ENCODE results near the gene FAM111A. TPM values are rescaled to one million over a fixed set of nuclear protein-coding genes. Genes with fewer than 3 reads are reported as not detected.
"Not testable (repeated sequence)": the region's sequence is repeated elsewhere in the genome, so short reads cannot be mapped to it uniquely, and the experiment has no call there.

The FAM111A gene, protein sequence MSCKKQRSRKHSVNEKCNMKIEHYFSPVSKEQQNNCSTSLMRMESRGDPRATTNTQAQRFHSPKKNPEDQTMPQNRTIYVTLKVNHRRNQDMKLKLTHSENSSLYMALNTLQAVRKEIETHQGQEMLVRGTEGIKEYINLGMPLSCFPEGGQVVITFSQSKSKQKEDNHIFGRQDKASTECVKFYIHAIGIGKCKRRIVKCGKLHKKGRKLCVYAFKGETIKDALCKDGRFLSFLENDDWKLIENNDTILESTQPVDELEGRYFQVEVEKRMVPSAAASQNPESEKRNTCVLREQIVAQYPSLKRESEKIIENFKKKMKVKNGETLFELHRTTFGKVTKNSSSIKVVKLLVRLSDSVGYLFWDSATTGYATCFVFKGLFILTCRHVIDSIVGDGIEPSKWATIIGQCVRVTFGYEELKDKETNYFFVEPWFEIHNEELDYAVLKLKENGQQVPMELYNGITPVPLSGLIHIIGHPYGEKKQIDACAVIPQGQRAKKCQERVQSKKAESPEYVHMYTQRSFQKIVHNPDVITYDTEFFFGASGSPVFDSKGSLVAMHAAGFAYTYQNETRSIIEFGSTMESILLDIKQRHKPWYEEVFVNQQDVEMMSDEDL
- total RNA-seq (10 to 100 TPM; 15.8 to 42.6 (median 32.2) TPM), polyA plus RNA-seq (10 to 100 TPM; 13.5 to 92.5 (median 30.7) TPM)
- long read RNA-seq, donor 1, full-length matches to known transcripts = 4 of 4 reads
- long read RNA-seq, donor 1, partial matches to known transcripts = 0 of 4 reads
- long read RNA-seq, donor 1, other reads (novel, unspliced or antisense) = 0 of 4 reads
- long read RNA-seq, donor 2, full-length matches to known transcripts = 3 of 3 reads
- long read RNA-seq, donor 2, partial matches to known transcripts = 0 of 3 reads
- long read RNA-seq, donor 2, other reads (novel, unspliced or antisense) = 0 of 3 reads
- long read RNA-seq, donor 3, partial matches to known transcripts = 0 of 1 reads
- long read RNA-seq, donor 3, other reads (novel, unspliced or antisense) = 0 of 1 reads
- long read RNA-seq, donor 4, partial matches to known transcripts = 0 of 10 reads
- long read RNA-seq, donor 4, other reads (novel, unspliced or antisense) = 10 of 10 reads
- long read RNA-seq, donor 5, partial matches to known transcripts = 2 of 12 reads
- long read RNA-seq, donor 5, other reads (novel, unspliced or antisense) = 10 of 12 reads
- long read RNA-seq, donor 6, partial matches to known transcripts = 2 of 11 reads
- long read RNA-seq, donor 6, other reads (novel, unspliced or antisense) = 9 of 11 reads
- long read RNA-seq, donor 7, partial matches to known transcripts = 0 of 2 reads
- long read RNA-seq, donor 7, other reads (novel, unspliced or antisense) = 0 of 2 reads
- long read RNA-seq, donor 8, full-length matches to known transcripts = 5 of 5 reads
- long read RNA-seq, donor 8, partial matches to known transcripts = 0 of 5 reads
- long read RNA-seq, donor 8, other reads (novel, unspliced or antisense) = 0 of 5 reads
- long read RNA-seq, donor 9, full-length matches to known transcripts = 5 of 5 reads
- long read RNA-seq, donor 9, partial matches to known transcripts = 0 of 5 reads
- long read RNA-seq, donor 9, other reads (novel, unspliced or antisense) = 0 of 5 reads
- long read RNA-seq, donor 10, partial matches to known transcripts = 0 of 2 reads
- long read RNA-seq, donor 10, other reads (novel, unspliced or antisense) = 0 of 2 reads

DNA sequence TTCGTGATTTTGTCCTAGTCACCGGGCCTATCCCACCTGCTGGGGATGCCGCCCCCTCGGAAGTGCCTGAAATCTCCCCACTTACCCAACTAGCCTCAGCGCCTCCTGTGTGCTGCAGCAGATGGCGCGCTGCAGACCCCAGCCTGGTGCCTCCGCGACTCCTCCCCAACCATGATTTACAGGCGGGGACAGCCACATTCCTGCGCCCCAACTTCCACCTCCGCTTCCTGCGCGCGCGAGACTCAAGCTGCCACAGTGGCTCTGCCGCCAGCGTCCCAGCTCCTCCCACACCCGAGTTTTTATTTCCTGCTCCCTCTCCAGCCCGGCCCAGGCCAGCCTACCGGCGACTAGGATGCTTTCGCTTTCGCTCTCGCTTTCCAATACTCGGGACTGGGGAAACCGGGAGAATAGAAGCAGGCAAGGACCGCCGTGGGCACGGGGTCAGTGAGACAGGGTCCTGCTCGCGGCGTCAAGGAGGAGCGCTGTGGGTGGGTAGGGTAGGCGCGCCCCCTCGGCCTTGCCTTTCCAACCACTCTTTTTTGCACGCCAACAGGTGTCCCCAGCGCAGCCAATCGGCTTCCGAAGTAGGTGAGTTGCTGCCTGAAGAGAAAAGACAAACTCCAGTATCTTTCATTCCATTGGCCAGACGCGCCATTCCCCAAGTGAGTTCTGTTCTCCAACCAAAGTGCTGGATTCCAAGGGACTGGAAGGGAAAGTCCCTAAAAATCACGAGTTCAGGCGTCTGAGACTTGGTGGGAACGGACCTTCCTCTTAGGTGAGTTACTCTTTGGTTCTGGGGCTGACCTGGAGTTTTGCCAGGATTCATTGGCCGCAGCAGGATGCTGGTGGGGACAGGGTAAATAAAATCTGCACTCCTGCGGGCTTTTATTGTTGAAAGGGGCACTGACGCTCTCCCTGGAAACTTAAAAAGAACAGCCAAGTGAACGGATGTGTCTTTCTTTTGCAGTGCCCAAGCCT is at the start of gene FAM111A:
Gene FAM111A (plus strand): TSS at position 327 of the 978 bp plus-strand sequence. CDS start 6,017 bp downstream, outside the sequence.
- peak within 1 kb of the TSS; percentile 80 to 97 (median 92) for H3K27ac ChIP-seq
- no peaks in the 10 kb centered on the region for H3K36me3 ChIP-seq (replicated peaks in 1 of 2)
- intact Hi-C loops (cut with DNase I) = no loop called here
- TF ChIP-seq POLR2A (IDR thresholded peaks at IDR 0.05) (peak in 1 of 2 donors; percentile 66), CTCF (IDR thresholded peaks at IDR 0.05) (peak in 1 of 6 experiments; percentile 22)
- no peaks in the 10 kb centered on the region for H3K27me3 ChIP-seq
- peaks cover 18 to 36% of the 10 kb centered on the region in 2 donors for H3K4me1 ChIP-seq (replicated peaks in 1 of 2)
- DNase-seq = peak; percentile 83 to 94 (median 92)
- WGBS, 4 donors = 0 to 1% (median 0%) methylated on average over 35 to 50 of the region's 50 CpGs
- H3K4me3 ChIP-seq = peak within 1 kb of the TSS; percentile 13 to 88 (median 60)
- no peaks in the 10 kb centered on the region for H3K9me3 ChIP-seq (replicated peaks in 1 of 3)

GRCh38 chr11:59093576-59093975 is 49.1 kb upstream of the FAM111A start:
- H3K4me1 ChIP-seq (replicated peaks in 1 of 2); H3K27me3 ChIP-seq; H3K36me3 ChIP-seq (replicated peaks in 1 of 2); H3K9me3 ChIP-seq (replicated peaks in 1 of 3); DNase-seq; intact Hi-C loops (cut with DNase I); H3K4me3 ChIP-seq; H3K27ac ChIP-seq: not testable (repeated sequence)

DNA sequence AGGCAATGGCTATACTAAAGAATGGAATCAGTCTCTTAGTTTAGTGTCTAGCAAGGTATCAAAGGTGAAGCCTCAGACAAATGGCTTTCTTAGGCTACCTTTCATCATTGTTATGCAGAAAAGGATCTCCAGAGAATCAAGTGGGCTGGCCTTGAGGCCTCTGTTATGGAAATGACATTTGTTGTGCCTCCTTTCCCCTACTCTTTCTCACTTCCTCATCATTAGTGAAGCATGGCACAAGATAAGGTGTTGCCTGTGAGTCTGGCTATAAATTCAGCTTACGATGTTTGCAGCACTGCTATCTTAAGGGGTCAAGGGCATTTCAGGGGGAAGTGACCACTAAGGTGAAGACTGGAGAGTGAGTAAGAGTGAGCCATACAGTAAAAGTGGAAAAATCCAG is 47.4 kb upstream of the FAM111A start:
- intact Hi-C loops (cut with DNase I) = loop anchor here in 1 of 2 donors (5.0 kb wide), 1 partner anchor 42 kb away; no protein-coding TSS in a partner anchor
- H3K4me3 ChIP-seq; H3K4me1 ChIP-seq (replicated peaks in 1 of 2); H3K9me3 ChIP-seq (replicated peaks in 1 of 3); DNase-seq; H3K27ac ChIP-seq; H3K36me3 ChIP-seq (replicated peaks in 1 of 2); H3K27me3 ChIP-seq: not testable (repeated sequence)
- 8 to 32% (median 22%) methylated on average over 1 of the region's 1 CpG for WGBS, 4 donors

GRCh38 chr11:59095972-59096575 is 46.6 kb upstream of the FAM111A start:
- intact Hi-C loops (cut with DNase I) = loop anchor here in 1 of 2 donors (5.0 kb wide), 1 partner anchor 41 kb away; no protein-coding TSS in a partner anchor
- not testable (repeated sequence) for H3K27ac ChIP-seq; H3K27me3 ChIP-seq; H3K4me1 ChIP-seq (replicated peaks in 1 of 2); H3K36me3 ChIP-seq (replicated peaks in 1 of 2); DNase-seq; H3K9me3 ChIP-seq (replicated peaks in 1 of 3); H3K4me3 ChIP-seq
- WGBS, 4 donors = 73 to 82% (median 77%) methylated on average over 5 of the region's 5 CpGs

Measured in adrenal gland (tissue), 19 donors.